Measurements from ENCODE around the gene CYP4B1.
A peak's percentile ranks its signal among the peaks of the same experiment; 100 is the strongest.

Gene CYP4B1

DNA sequence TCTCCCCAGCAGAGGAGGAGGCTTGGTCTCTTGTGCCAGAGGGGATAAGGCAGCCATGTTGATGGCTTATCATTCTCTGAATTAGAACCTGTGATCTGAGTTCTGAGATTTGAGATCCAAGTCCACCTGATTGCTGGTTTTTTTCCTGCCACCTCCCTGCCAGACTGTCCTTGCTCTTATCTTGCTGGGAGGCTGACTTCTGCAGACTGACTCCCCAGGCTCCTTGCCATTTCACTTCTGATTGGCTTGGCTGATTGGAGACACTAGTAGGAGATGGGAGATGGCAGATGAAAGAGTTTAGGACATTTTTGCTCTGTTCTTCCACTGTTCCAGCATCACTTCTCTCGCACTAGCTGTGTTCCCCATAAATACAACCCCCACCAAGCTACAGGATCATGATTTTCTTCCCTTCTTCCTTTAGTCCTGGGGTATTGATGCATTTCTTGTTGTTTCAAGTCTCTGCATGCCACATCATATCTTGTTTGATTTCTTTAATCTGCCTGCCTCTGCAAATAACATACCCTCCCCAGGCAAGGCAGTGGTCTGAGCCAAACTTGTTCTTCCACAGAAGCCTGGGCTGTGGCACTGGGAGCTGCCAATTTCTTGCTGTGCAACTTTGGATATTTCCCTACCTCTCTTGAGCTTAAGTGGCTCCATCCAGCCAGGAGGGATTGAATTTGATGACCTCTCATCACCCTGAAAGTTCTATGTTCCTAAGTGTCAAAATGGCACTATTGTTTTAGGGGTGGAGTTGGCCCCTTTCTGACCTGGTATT, 963 bp upstream of the CYP4B1 start:
- DNase-seq: no peak

GRCh38 chr1:46800742-46801141, 1.9 kb downstream of the CYP4B1 start:
- peak in 1 of 2 experiments; percentile 4 for DNase-seq

DNA sequence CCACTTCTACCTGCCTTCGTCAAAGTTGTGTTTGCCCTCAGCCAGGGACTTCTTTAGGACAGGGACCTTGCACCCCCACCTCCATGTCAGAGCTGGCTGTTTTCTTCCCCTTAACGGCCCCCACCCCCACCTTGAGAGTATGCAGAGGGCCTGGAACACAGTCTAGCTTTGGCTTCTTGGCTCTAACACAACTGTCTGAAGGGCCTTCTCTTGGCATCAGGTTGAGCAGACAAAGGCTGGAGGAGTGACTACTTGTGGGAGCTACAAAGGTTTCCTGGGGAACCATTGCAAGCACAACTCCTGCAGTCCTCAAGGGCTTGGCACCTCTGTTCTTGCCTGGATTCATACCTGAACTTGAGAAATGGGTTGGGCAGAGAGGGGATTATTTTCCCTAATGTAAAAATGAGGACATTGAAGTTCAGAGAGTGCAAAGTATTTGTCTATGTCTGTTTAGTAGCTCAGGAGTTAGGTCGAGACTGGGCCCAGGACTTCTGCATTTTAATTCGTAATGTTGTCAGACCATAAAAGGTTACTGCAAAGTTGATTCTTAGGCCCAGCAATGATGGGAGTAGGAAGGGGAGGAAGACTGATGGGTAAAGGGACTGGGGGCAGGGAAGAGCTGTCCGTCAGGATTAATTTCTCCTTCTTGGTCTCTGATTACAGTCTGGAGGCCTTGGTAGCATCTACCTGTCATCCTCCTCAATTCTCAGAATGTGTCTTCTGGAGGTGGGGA, 2.6 kb downstream of the CYP4B1 start:
- DNase-seq: no peak

DNA sequence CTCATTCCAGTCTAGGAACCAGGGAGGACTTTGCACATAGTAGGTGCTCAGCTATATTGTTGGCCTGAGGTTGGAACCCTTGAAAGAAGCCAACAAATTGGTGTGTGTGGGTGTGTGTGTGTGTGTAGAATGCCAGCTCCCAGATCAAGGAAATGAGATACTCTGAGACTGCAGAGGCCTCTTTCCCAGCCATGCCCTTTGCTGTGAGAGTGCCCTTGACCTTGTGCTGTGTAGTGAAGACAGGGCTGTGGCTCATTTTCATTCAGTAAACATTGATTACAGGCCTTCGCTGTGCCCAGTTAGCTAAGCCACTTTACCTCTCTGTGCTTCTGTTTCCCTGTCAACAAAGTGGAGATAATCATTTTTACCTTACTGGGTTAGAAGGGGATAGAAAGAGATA, 3.2 kb downstream of the CYP4B1 start:
- DNase-seq: no peak

GRCh38 chr1:46802901-46803574, 4.2 kb downstream of the CYP4B1 start:
- DNase-seq: no peak

DNA sequence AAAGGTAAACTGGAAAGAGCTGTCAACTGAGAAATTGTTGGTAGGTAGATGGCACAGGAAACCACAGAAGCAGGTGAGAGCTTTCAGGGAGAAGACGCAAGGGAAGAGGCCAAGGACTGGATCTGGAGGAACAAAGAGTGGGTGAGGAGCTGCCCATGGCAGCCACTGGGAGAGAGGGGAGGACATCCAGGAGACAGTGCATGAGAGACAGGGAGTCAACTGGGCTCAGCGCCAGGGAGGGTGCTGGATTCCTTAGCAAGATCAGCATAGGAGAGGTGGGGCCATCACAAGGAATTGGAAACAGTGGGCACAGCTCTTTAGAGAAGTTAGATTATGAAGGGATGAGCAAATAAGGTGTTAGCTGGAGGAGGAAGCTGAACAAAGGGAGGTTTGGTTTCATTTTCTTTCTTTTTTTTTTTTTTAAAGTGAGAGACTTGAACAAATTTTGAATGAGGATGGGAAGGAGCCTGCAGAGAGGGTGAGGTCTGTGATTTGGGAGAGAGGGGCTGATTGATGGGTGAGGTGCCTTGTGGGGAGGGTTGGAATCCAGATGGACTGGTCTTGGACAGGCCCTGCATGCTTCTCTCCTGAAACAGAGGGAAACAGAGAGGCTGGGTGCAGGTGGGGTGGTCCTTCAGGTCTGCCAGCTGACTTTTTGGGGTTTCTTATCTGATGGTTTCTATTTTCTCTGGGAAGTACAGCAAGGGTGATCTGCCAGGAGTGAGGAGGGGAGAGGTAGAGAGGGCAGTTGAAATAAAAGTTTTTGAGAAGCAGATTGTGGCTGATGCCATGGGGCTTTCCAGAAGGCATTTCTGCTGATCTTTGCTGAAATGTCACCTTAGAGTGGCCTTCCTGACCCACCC, 5.4 kb downstream of the CYP4B1 start:
- DNase-seq: no peak

- DNase-seq: no peak
Measured at GRCh38 chr1:46804926-46805325, 6.1 kb downstream of the CYP4B1 start.

- no peak for DNase-seq
Measured at GRCh38 chr1:46805755-46806154, 6.9 kb downstream of the CYP4B1 start.

GRCh38 chr1:46806196-46807020, 7.6 kb downstream of the CYP4B1 start:
- no peak for DNase-seq

- DNase-seq: no peak
Measured at GRCh38 chr1:46807046-46807972, 8.5 kb downstream of the CYP4B1 start.

DNA sequence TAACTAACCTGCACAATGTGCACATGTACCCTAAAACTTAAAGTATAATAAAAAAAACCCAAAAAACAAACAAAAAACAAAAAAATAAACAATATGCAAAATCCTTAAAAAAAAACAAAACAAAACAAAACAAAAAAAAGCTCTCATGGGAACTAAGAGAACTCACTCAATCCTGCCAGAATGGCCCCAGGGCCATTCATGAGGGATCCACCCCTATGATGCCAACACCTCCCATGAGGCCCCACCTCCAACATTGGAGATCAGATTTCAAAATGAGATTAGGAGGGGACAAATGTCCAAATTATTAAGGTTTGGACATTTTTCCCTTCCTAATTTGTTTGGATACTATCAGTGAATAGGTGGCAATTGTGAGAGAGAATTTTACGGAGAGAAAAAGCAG, 10.2 kb downstream of the CYP4B1 start:
- no peak for DNase-seq

DNA sequence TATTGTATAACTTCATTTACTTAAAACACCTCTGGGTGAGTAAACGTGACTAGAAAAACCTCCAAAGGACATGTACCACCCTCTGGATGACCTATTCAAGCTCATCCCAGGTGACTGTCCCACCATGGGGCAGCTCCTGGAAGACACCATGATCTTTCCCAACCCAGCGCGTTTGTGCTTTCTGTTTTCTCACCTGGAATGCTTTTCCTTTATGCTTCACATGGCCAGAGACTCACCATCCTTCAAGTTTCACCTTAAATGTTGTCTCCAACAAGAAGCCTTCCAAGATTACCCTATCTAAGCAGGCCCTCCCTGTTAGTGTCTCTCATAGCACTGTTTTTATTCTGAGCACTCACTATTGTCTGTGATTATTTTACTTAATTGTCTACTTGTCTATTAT, 11.1 kb downstream of the CYP4B1 start:
- DNase-seq: no peak

DNA sequence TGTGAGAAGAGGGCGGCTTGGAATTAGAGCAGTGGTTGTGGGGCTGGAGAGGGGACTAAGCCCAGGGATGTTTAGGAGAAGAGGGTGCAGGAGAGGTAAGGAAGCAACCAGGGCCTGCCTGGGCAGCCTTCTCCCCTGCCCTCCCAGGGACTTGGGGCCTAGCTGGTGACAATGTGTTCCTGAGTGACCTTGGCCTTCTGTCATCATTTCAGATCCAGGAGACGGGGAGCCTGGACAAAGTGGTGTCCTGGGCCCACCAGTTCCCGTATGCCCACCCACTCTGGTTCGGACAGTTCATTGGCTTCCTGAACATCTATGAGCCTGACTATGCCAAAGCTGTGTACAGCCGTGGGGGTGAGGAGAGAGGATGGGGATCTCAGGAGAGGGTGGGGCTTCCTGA, 11.8 kb downstream of the CYP4B1 start:
- DNase-seq: no peak

GRCh38 chr1:46811053-46811452, 12.2 kb downstream of the CYP4B1 start:
- DNase-seq: no peak

DNA sequence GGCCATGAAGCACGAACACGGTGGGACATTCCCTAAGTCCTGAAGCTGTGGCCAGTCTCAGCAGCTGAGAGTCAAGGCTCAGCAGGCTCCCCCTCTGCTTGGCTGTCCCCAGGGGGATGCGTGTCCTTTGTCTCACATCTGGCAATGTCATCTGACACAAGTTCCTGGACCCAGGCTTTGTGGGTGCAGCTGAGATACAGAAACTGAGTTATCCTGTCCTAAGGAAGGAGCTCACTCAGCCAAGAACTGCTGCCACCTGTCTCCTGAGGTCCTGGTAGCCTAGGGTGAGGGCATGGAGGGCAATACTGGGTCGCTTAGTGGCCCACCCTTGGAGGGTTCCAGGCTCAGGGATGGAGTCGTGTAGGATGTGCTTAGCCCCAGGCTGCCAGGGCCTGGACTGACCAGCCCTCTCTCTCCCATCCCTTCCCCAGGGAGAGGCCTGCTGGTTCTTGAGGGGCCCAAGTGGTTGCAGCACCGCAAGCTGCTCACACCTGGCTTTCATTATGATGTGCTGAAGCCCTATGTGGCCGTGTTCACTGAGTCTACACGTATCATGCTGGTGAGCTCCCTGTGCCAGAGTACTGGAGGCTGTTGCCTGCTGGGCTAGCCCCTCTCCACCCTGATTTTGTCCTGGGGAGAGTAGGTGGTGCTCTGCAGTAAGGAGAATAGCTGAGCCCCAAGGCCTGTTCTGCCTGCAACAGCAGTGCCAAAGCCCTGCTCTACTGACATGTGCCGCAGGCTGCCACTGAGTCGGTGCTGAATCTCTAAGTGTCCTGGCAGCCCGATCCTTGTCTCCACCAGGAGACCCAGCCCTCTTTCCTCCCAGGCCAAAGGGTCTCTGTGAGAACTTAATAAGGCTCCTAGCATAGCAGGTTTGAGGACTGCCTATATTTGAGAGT, 13.5 kb downstream of the CYP4B1 start:
- DNase-seq: no peak

DNA sequence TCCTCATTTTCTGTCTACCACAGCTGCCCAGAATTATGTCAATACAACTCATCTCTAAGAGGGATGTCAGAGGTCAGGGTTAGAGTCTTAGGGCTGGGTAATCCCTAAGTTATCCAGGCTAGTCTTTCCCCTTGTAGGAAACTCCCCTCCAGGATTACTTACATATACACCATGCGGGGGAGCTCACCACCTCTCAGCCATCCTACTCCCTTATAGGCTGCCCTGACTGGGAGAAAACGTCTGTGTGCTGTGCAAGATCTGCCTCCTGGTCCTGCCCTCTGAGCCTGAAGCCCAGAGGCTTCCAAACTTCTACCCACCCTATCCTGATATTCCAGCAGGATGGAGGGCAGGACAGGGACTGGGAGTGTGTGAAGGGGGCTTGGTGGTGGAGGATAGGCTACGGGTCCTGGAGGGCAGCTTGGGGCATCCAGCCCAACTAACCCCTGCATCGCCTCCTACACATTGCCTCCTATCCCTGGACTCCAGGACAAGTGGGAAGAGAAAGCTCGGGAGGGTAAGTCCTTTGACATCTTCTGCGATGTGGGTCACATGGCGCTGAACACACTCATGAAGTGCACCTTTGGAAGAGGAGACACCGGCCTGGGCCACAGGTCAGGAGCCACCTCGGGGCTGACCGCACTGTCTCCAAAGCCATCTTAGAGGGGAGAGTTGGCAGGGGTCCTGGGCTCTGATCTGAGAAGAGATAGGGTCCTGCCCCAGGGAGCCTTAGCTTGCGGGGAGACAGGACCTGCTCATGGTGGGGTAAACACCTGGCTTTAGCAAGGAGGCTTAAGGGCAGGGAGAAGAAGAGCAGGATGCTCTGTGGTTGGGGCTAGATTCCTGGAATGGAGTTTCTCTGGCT, 14.4 kb downstream of the CYP4B1 start:
- no peak for DNase-seq

DNA sequence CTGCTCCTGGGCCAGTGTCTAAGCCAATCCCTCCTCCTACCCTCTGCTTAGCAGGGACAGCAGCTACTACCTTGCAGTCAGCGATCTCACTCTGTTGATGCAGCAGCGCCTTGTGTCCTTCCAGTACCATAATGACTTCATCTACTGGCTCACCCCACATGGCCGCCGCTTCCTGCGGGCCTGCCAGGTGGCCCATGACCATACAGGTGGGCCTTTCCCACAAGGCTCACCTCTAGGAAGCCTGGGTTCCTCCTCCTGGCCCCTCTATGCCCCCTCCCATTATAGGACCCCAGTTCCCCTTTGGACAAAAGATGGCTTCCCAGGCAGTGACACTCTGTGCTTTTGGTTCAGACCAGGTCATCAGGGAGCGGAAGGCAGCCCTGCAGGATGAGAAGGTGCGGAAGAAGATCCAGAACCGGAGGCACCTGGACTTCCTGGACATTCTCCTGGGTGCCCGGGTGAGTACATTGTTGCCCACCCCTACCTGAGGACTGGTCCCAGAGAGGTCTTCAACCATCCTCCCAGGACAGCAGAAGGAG, 15.1 kb downstream of the CYP4B1 start:
- DNase-seq: no peak

DNA sequence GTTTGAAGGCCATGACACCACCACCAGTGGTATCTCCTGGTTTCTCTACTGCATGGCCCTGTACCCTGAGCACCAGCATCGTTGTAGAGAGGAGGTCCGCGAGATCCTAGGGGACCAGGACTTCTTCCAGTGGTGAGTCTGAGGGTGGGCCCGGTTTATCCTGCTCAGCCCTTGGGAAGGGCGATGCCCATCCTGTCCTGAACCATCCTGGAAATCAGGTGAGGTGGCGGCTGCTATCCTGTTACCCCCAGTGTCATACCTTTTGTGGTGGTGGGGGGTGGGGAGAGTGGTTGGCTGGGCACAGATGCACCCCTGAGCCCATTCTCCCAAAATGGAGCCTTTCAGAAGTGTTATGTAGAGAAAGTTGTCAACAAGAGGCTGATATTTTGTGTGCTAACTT, 16.3 kb downstream of the CYP4B1 start:
- DNase-seq: no peak
